ENCODE data around the gene OR4K17.
"Not testable (repeated sequence)": the region's sequence is repeated elsewhere in the genome, so short reads cannot be mapped to it uniquely, and the experiment has no call there.

OR4K17 gene, protein sequence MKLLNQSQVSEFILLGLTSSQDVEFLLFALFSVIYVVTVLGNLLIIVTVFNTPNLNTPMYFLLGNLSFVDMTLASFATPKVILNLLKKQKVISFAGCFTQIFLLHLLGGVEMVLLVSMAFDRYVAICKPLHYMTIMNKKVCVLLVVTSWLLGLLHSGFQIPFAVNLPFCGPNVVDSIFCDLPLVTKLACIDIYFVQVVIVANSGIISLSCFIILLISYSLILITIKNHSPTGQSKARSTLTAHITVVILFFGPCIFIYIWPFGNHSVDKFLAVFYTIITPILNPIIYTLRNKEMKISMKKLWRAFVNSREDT

DNA sequence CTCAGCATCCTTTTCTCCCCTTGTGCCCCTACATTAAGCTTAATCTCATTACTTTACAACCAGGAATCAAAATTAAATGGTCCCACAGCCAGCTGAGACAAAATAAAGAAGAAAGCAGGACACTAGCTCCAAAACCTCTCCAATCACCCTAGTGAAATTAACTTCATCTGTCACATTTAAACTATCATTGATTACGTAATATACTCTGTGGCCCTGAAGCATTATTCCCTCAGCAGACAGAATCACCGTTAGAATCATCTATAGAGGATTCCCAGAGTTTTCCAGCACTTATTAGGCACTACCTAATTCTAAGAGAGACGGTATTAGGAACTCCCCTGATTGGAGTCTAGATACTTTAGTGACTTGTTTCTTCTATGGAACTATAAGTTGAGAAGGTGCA, at the start of gene OR4K17:
OR4K17 (plus strand) TSS at position 302 of the 400 bp plus-strand sequence. CDS start 6,761 bp downstream, outside the sequence.
- no peak for FAIRE-seq

DNA sequence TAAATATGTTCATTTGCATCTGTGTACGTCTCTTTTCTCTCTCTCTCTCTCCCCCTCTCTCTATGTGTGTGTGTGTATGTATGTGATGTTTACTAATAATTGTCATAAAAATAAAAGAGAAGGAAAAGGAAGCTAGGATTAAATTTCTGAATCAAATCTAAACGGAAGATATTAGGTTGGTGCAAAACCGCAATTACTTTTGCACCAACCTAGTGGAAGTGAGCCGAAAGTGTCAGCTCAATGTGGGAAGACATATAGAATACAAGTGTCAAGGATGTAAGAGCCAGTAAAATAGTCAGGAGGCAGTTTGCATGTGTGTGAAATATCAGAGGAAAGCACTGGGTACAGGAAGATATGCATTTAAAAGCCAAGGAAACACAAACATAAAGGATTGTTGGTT, 18.5 kb upstream of the OR4K17 start:
- no peak for FAIRE-seq

DNA sequence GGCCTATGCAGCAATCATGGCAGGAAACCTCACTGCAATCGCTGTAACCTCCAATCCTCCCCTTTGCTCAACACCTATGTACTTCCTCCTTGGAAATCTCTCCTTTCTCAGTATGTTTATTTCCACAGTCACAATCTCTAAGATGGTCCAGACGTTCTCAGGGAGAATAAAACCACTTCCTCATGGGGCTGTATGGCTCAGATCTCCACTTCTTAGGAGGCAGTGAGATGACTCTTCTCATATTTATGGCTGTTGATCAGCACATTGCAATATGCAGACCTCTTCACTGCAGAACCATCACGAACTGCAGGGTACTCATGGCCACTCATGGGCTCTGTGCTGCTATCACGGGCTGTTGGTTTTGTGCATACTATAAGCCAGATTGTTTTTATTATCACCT, 17.1 kb upstream of the OR4K17 start:
- FAIRE-seq: no peak

- not testable (repeated sequence) for FAIRE-seq
Measured at GRCh38 chr14:20098926-20099770, 11.4 kb upstream of the OR4K17 start.

GRCh38 chr14:20112321-20112720, 1.8 kb downstream of the OR4K17 start:
- no peak for FAIRE-seq

- FAIRE-seq: no peak
Measured at GRCh38 chr14:20116748-20117147, 6.2 kb downstream of the OR4K17 start.

DNA sequence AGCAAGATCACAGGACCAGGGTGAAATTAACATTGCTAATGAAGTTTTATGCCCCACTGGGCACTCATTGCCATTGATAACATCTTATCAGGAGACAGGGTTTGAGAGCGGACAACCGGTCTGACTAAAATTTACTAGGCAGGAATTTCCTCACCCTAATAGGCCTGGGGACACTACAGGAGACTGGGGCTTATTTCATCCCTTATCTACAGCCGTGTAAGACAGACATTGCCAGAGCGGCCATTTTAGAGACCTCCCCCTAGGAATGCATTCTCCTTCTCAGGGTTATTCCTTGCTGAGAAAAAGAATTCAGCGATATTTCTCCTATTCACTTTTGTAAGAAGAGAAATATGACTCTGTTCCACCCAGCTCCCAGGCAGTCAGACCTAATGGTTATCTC, 8.3 kb downstream of the OR4K17 start:
- no peak for FAIRE-seq

- no peak for FAIRE-seq
Measured at GRCh38 chr14:20138520-20138919, 28.0 kb downstream of the OR4K17 start, which contains the start of gene OR4N5. OR4N5 (plus strand) TSS chr14:20138820; CDS start chr14:20143736, 4,916 bp downstream.

GRCh38 chr14:20143911-20144310, 33.4 kb downstream of the OR4K17 start:
- no peak for FAIRE-seq

- FAIRE-seq: no peak
Measured at GRCh38 chr14:20144820-20145219, 34.3 kb downstream of the OR4K17 start.

DNA sequence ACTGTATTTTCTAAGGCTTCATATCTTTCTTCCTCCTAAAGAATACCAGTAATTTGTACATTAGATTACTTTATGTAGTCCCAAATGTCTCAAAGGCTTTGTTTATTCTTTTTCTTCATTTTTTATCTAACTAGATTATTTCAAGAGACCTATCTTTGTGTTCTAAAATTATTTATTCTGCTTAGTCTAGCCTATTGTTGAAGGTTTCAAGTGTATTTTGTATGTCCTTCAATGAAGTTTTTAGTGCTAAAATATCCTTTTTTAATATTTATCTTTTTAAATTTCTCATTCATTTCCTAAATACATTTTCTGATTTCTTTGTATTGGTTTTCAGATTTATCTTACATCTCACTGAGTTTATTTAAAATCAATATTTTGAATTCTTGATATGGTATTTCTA, 53.9 kb downstream of the OR4K17 start:
- no peak for FAIRE-seq

GRCh38 chr14:20167091-20167490, 56.6 kb downstream of the OR4K17 start:
- FAIRE-seq: no peak

- not testable (repeated sequence) for FAIRE-seq
Measured at GRCh38 chr14:20169852-20170251, 59.3 kb downstream of the OR4K17 start.
